Measurements from ENCODE around the gene DNAAF5.

Gene DNAAF5
- 9.4 to 11.2 reads per million in 2 donors for total RNA-seq

DNA sequence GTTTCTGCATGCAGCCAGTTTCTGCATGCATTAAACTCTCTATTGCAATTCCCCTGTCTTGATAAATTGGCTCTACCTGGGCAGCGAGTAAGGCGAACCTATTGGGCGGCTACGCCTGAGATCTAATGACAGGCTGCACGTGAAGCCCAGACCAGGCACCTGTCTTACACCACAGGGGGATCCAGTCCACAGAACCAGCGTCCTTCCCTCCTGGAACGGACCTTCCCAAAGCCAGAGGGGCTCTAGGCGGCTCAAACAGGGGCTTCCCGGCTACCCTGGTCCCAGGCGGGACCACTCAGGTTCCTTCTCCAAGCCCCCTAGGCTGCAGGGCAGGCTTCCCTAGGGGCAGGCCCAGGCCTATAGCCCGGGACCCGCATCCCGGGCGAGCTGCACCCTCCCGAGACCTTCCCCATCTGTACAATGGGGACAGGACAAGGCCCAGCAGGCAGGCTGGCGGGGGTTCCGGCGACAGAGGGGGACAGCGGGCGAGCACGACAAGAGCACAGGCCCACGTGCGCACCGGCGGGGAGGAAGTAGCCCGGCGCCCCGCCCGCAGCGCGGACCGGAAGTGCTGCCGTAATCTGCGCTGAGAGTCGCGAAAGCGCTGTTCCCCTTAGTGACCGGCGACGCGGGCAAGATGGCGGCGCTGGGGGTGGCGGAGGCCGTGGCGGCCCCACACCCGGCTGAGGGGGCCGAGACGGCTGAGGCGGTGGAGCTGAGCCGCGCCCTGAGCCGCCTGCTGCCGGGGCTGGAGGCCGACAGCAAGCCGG is at the start of gene DNAAF5:
TSS of gene DNAAF5 (plus strand) at position 616 of the 770 bp plus-strand sequence. CDS start at position 638, 22 bp downstream.
- DNase-seq, result peak; percentile 70 to 93 (median 78)

GRCh38 chr7:676972-677385 is 49.5 kb upstream of the DNAAF5 start:
- DNase-seq, result no peak

DNA sequence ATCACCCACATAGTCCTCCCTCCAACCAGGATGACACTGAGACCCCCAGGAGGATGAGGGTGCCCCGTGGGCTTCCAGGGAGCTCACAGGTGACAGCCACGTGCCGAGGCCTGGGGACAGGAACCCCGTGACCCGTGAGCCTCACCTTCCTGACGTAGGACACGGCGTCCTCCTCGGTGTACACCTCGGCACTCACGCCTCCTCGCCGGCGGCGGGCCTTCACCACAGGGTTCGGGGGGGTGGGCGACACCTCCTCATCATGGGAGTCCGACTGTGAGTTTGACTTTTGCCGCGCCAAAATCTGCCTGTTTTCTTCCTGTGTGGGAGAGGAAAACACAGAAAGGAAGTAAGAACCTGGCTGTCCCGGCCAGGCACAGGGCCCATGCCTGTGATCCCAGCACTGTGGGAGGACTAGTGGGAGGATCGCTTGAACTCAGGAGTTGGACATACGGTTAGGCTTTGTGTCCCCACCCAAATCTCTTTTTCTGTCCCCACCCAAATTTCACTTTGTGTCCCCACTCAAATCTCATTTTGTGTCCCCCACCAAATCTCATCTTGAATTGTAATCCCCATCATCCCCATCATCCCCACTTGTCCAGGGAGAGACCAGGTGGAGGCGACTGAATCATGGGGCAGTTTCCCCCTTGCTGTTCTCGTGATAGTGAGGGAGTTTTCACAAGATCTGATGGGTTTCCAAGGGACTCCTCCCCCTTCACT is 45.9 kb upstream of the DNAAF5 start:
- no peak for DNase-seq

DNA sequence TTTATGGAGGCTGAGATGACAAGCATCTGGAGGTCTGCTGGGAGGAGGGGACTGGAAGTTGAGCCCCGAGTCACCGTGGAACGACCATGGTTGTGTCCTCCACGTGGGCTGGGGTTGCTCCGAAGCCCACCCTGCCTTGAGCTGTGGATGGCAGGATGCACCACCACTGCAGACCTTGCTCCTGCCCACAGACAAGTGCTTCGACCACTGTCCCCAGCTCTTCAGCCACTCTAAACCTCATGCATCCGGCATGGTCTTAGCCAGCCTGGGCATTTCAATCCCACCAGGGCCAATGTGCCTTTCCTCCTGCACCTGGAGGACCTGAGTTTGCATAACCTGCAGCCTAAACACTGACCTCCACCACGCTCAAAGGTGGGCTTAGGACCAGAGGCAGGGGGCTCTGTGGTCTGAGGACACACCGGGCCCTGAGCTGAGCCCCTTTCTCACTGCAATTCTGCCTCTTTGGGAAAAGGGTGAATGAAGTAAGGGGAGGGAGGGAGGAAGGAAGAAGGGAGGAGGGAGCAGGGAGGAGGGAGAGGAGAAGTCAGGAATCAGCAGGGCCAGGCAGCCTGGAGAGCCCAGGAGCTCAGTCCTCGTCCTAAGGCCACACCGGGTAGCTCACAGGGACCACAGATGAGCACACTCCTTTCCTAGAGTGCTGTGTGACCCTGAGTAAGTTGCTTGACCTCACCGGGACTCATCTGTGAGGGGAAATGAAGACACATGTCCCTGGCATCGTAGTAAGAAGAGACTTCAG is 44.8 kb upstream of the DNAAF5 start:
- DNase-seq, result no peak

GRCh38 chr7:682810-683209 is 43.7 kb upstream of the DNAAF5 start:
- DNase-seq, result no peak

DNA sequence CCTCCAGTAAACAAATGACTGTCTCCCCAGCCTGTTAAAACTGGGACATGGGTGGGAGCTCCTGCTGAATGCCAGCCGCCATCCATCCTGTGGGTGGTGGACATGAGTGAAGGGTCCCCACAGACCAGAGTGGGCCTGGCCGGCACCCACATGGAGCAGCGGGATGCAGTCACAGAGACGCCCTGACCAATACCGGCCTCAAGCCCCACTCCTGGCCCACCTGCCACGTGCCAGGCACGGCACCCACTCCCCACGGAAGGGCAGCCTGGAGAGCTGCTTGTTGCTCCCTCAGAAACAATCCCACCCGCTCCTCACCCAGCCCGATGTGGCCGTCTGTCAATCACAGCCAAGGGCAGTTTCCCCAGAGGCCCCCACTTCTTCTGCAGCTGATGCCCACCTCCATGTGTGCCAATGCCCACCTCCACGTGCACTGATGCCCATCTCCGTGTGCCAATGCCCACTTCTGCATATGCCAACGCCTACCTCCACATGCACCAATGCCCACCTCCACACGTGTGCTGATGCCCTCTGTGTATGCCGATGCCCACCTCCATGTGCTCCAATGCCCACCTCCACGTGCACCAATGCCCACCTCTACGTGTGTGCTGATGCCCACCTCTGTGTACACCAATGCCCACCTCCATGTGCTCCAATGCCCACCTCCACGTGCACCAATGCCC is 42.8 kb upstream of the DNAAF5 start:
- DNase-seq, result no peak

DNA sequence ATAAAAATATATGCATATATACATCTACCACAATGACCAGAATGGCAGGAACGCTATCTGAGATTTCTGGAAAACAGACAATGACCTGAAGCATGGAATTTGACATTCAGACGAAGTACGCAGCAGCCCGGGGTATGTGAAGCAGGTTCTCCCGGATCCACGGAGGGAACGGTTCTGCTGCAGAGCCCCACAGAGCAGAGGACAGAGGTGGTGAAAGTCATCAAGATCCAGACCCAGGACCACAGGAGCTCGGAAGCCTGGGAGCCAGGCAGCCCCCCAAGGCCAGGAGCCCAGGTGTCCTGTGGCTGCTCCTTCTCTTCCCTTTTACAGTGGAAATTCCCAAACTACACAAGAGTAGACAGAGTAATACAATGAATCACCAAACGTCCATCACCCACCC is 42.1 kb upstream of the DNAAF5 start:
- no peak for DNase-seq

DNA sequence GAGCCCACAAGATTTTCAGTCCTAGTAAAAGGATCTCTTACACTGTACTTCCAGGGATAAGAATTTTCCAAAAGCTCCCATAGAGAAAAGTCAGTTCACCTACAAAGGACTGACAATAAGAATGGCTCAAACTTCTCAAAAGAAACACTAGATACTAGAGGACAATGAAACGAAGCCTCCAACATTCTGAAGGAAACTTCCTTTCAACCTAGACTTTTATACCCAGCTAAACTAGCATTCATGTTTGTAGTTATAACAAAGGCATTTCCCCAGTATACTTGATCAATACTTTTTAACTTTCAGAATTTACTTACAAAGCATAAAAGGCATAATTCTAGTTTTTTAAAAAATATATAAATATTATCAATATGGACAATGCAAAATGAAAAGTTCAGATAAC is 41.0 kb upstream of the DNAAF5 start:
- DNase-seq, result no peak

DNA sequence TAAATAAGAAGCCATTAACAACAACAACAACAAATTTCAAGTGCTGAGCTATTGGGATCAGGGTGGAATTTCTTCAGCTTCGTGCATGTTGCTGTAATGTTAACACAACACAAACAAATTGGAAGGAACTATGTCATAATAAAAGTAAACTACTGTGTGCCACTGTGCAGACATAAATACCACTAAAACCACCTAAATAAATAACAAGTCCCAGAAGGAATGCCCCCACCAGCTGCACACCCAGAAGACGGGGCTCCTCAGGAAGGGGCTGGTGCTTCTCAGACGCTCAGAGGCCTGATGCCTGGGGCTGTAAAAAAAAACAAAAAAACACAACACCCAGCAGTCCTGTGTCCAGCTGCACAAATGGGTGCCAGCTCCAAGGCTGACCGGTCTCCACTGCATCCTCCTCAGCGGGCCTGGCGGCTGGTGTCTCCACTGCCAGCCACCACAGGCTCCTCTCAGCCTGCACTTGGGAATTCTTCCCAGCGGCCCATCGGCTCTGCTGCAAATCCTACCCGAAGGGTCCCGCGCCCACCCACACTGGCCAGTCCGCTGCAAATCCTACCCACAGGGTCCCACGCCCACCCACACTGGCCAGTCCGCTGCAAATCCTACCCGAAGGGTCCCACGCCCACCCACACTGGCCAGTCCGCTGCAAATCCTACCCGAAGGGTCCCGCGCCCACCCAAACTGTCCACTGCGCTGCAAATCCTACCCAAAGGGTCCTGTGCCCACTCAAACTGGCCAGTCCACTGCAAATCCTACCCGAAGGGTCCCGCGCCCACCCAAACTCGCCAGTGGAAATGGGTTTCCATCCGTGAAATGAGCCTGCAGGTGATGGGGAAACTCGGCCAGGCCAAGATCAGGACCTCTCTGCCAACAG is 35.8 kb upstream of the DNAAF5 start:
- DNase-seq, result no peak

DNA sequence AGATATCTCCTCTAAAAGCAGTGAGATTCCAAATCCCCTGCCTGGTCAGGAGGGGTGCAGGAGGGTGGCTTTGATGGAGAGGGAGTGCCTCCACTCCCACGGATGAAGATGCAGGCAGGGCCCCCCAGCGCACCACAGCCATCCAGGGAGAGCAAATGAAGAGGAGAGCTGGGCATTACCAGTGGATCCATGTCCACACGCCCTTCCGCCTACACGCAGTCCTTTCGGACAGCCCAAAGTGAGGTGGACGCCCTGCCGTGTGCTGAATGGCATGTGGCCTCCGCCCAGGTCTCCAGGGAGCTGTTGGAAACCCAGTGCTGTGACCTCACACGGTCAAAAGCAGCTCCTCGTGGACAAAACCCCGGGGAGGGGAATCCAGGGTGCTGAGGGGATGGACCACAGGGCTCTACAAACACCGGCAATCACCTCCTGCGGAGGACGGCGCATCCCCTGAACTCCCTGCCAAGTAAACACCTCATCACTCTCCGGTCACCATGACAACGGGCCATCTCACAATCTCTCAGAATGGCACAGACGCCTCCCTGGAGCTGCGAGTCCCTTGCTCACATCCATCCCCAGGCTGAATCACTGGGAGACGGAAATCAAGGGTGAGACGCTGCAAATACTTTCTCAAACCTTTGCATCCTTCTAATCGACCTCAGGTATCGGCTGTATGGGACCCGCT is 35.0 kb upstream of the DNAAF5 start:
- DNase-seq, result no peak

DNA sequence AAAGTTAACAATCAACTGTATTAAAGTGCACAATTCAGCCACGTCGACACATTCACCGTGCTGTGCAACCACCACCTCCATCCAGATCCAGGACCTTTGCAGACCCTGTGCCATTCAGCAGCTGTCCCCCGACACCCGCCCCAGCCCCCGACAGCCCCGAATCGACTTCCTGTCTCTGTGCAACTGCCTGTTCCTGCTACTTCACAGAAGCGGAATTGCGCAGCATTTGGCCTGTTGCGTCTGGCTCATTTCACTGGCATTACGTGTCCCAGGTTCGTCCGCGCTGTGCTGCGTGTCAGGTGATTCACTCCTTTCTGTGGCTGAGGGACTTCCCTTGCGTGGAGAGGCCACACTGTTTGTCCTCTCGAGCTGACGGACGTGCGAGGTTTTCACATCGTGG is 33.2 kb upstream of the DNAAF5 start:
- DNase-seq, result no peak

GRCh38 chr7:696426-696811 is 30.1 kb upstream of the DNAAF5 start:
- DNase-seq, result no peak

GRCh38 chr7:696812-697551 is 29.5 kb upstream of the DNAAF5 start:
- DNase-seq, result no peak

DNA sequence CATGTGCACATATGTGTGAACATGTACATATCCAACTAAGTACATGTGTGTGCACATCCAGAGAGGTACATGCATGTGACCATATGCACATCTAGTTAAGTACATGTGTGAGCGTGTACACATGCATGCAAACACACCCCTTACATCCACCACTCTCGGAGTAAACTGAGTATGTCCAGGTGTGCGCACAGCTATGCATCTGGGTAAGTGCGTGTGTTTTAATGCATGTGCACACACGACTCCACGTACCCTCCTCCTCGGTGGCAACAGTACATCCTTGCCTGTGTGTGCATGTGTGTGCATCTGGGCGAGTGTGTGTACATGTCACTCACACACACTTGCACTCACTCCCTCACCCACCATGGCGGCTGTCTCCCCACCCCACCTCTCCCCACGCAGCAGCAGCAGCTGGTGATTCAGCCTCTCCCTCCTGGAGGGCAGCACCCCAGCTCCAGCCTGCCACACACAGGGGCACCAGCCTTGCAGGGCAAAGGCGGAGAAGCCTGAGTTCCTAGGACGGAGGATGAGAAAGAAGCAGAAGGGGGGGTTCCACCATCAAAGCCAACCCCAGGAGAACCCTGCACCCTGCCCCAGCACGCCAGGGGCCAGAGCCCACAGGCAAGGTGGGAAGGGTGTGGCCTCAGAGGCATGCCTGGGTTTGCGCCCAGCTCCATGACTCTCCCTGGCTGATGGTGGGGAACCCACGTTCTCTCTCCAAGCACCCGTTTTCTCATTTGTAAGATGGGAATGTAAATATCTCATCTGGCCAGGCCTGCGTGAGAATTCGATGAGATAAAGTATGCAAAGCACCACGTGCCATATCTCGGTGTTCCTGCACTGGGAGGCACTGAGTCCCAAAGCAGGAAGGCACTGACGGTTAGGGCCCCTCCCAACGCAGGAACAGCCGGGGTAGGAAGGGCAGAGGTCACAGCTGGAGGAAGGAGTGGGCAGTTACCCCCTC is 27.7 kb upstream of the DNAAF5 start:
- no peak for DNase-seq

DNA sequence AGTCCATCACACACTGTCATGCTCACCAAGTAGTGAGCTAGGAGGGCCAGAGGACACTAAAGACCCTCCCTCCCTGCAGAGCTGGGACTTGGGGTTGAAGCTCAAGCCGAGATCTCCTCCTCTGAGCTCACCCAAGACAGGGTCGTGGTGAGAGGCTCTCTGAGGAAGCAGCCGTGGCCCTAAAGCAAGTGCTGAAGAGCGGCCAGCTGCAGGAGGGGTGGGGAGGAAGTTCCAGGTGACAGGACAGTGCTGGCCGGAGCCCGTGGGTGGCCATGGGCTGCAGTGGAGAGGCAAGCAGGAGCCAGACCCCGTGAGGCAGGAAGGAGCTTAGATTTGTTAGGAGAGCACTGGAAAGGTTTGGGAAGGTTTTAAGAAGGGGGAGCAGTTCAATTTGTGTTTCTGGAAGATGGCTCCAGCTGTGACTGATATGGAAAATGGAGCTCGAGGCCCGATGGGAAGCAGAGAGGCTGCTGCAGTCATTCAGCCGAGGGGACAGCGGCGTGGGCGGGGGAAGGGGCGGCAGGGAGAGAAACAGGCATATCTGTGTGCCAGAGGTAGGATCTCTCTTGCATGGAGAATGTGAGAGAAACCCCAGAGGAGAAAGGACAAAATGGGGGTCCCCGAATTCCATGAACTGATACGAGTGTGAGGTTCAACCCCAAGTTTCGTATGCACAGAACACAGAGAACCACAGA is 26.9 kb upstream of the DNAAF5 start:
- DNase-seq, result no peak

DNA sequence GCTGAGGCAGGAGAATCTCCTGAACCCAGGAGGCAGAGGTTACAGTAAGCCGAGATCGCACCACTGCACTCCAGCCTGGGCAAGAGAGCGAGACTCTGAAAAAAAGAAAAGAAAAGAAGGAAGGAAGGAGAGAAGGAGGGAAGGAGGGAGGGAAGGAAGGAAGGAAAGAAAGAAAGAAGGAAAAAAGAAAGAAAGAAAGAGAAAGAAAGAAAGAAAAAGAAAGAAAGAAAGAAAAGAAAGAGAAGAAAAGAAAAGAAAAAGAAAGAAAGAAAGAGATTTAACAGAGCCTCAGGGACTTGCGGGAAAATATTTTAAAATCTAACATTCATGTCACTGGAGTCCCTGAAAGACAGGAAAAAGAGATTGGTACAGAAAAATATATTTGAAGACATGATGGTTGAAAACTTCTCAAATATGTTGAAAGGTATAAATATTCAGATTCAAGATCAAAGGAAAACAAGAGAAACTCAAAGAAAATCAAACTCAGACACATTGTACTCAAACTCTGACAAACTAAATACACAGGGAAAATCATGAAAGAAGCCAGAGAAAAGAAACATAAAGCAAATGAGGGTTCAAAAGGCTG is 25.3 kb upstream of the DNAAF5 start:
- DNase-seq, result no peak

GRCh38 chr7:703049-703448 is 23.4 kb upstream of the DNAAF5 start:
- no peak for DNase-seq

GRCh38 chr7:706721-707120 is 19.8 kb upstream of the DNAAF5 start:
- DNase-seq, result no peak
